ENCODE measurements around the gene TPP1. TPM values are rescaled to one million over a fixed set of nuclear protein-coding genes. Genes with fewer than 3 reads are reported as not detected.

TPP1 gene
- total and polyA plus RNA-seq, 5 experiments from 2014 or later: 84.8 to 130 (median 107) TPM

DNA sequence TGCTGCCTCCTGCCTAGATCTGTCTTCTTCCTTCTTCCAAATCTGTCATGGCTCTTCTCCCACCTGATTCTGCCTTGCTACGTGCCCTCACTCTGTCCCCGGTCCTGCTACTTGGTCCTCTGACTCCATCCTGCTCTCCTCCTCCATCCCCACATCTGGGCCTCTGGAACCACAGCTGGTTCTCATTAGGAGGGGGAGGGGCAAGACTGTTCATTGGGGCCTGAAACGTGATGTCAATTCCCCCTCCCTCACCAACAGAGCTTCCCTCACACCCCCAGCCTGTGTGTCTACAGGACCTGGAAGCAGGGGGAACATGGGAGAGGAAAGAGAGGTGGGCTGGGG is 27.3 kb upstream of the TPP1 start:
- no peaks in the 10 kb centered on the region for H3K9me3 Mint-ChIP-seq

DNA sequence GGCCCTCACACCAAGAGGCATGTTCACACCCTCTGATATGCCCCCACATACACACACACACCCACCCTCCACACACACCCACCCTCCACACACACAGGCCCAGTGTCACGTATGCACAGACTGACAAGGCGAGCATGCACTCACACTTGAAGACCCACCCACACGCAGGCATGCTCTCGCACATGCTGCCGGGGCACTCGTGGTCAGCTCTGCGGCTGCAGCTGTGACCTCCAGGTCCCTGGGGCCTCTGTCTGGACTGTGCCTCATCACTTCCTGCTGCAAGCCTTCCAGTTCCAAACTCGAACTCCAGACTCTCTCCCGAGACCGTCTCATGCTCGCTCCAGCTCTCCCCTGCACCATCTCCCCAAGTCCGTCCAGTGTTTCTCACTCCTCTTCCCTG is 26.8 kb upstream of the TPP1 start:
- H3K27me3 Mint-ChIP-seq: no peaks in the 10 kb centered on the region
- H3K4me1 Mint-ChIP-seq: peaks cover 0 to 12% (median 0%) of the 10 kb centered on the region in 4 donors
- no peak overlapping the region for H3K27ac Mint-ChIP-seq
- no peak overlapping the region for H3K4me3 Mint-ChIP-seq
- no peak for DNase-seq
- H3K36me3 Mint-ChIP-seq: no peaks in the 10 kb centered on the region
- POLR2A ChIA-PET: interaction anchor here (1.1 to 5.6 kb wide), 5 partner anchors 9 to 36 kb away, joined by 4 to 38 read pairs (median 18); partner anchors contain the start of genes TAF10 and TPP1
- no peak for ATAC-seq
- no peaks in the 10 kb centered on the region for H3K9me3 Mint-ChIP-seq

More for the DNA sequence above, 27.3 kb upstream of the TPP1 start:
- peak in 1 of 2 donors; percentile 19 for ATAC-seq
- Mint-ChIP-seq H3K27ac (no peak overlapping the region), H3K36me3 (no peaks in the 10 kb centered on the region), H3K4me3 (no peak overlapping the region), H3K4me1 (peaks cover 0 to 12% (median 0%) of the 10 kb centered on the region in 4 donors), H3K27me3 (no peaks in the 10 kb centered on the region)
- POLR2A ChIA-PET: interaction anchor here (0.5 to 5.6 kb wide), 14 partner anchors 9 to 230 kb away, joined by 3 to 38 read pairs (median 6); partner anchors contain the start of genes DCHS1, MRPL17, TAF10 and TPP1
- DNase-seq: no peak

DNA sequence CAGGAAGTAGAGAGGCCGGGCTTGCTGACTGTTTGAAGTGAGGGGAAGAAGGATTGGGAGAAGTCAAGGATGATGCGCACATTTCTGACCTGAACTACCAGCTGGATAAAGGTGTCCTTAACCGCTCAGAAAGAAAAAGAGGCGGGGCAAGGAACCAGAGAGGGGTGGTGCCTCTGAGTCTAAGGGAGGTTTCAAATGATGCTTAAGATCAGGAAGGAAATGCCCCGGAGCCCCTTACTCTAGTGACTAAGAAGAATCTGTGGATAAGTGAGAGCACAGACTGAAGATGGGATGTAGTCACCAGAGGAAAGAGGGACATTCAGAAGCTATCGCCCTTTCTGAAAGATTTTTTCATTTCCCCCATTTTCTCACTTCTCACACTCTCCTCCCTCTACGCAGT is 23.7 kb upstream of the TPP1 start:
- Mint-ChIP-seq H3K36me3 (peaks cover 0 to 10% (median 0%) of the 10 kb centered on the region in 3 donors), H3K4me1 (peaks cover 2 to 17% (median 7%) of the 10 kb centered on the region in 4 donors), H3K4me3 (no peak overlapping the region), H3K27ac (no peak overlapping the region), H3K27me3 (no peaks in the 10 kb centered on the region), H3K9me3 (no peaks in the 10 kb centered on the region)
- POLR2A ChIA-PET: interaction anchor here (0.8 to 1.7 kb wide), 5 partner anchors 10 to 31 kb away, joined by 3 to 6 read pairs (median 3); partner anchors contain the start of genes TAF10 and TPP1
- no peak for DNase-seq
- no peak for ATAC-seq

DNA sequence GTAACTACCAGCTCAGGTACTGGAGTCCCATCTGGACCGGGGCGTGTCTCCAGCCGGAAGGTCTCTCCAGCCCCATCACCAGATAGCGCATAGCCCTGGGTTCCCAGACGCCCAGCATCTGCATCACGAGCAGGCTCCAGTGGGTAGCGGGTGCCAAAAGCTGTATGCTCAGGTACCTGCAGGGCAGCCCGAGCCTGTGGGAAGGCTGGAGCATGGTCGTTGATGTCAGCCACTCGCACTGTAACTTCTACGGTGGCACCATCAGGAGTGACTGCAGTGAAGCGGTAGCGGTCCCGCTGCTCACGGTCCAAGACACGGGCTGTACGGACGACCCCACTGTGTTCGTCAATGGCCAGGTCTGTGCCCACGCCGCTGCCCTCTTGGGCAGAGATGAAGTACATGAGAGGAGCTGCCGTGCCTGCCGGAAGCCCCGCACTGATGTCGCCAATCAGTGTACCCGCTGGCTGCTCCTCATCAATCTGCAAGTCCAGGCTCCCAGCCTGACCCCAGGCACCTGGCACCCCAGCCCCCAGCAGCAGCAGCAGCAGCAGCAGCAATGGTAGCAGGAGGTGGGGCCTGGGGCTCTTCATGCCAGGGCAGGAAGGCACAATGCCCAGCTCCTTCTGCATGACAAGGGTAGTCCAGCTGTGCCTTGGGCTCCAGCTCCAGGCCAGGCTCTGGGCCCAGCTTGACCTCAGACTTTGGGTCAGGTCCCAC is 21.9 kb upstream of the TPP1 start:
- no peak overlapping the region for H3K4me3 Mint-ChIP-seq

DNA sequence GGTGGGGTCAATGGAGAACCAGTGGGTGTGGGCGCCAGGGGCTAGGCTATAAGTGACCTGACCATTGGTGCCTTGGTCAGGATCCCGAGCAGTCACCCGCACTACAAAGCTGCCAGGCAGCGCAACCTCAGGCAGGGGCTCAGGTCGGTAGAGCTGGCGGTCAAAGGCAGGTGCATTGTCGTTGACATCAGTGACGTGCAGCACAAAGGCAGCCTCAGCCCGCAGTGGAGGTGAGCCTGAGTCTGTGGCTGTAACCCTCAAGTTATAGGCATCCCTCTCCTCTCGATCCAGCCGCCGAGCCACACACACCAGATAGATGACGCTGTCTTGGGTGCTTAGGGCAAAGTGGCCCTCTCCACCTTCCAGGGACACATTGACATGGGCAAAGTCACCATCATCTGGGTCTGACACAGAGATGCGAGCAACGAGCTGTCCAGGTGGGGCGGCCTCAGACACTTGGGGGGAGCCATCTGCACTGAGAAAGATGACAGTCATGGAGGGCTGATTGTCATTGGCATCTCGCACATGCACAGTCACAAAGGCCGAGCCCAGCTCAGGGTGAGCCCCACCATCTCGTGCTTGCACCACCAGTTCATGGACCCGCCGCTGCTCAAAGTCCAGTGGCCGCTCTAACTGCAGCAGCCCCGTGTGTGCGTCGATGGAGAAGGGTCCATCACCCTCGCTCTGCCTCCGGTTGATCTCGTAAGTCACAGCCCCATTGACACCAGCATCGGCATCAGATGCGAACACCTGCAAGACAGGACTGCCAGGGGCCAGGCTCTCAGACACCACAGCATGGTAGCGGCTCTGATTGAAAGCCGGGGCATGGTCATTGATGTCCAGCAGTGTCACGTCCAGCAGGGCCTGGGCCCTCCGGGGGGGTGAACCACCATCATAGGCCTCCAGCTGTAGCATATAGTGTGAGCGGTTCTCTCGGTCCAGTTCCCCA is 21.1 kb upstream of the TPP1 start:
- H3K4me3 Mint-ChIP-seq: no peak overlapping the region
- ATAC-seq: no peak
- H3K36me3 Mint-ChIP-seq: peaks cover 0 to 10% (median 0%) of the 10 kb centered on the region in 3 donors
- no peaks in the 10 kb centered on the region for H3K9me3 Mint-ChIP-seq
- peaks cover 2 to 10% (median 7%) of the 10 kb centered on the region in 4 donors for H3K4me1 Mint-ChIP-seq
- no peaks in the 10 kb centered on the region for H3K27me3 Mint-ChIP-seq
- no peak overlapping the region for H3K27ac Mint-ChIP-seq
- DNase-seq: no peak
- POLR2A ChIA-PET: interaction anchor here (1.5 to 1.8 kb wide), 3 partner anchors 21 to 42 kb away, joined by 6 to 7 read pairs (median 6); partner anchors contain the start of genes MRPL17, TAF10 and TPP1

More for the DNA sequence above, 21.9 kb upstream of the TPP1 start:
- Mint-ChIP-seq H3K27ac (no peak overlapping the region), H3K4me1 (peaks cover 2 to 17% (median 7%) of the 10 kb centered on the region in 4 donors), H3K9me3 (no peaks in the 10 kb centered on the region), H3K27me3 (no peaks in the 10 kb centered on the region), H3K36me3 (peaks cover 0 to 10% (median 0%) of the 10 kb centered on the region in 3 donors)
- POLR2A ChIA-PET: no interaction called here
- no peak for DNase-seq
- ATAC-seq: no peak

DNA sequence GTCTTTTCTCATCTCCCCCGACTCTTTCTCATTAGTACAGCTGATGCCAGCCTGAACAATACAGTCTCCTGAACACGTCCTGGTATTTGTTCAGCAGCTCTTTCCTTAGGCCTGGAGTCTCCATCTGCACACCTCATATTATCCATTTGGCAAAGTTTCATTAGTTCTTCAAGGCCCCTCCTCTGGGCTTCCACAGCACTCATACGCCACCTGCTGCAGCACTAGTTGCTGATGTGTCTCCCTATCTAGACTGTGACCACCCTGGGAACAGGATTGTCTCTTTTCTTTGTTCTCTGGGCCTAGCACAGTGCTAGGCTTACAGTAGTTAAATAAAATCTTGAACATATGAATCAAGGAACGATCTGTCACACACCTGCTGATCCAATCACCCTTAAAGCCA is 19.2 kb upstream of the TPP1 start:
- H3K4me1 Mint-ChIP-seq: peaks cover 2 to 8% (median 5%) of the 10 kb centered on the region in 4 donors
- DNase-seq: no peak
- no peak overlapping the region for H3K27ac Mint-ChIP-seq
- ATAC-seq: no peak
- no peaks in the 10 kb centered on the region for H3K9me3 Mint-ChIP-seq
- no peak overlapping the region for H3K4me3 Mint-ChIP-seq
- POLR2A ChIA-PET: interaction anchor here (0.8 to 4.3 kb wide), 4 partner anchors 9 to 26 kb away, joined by 3 to 18 read pairs (median 6); partner anchors contain the start of gene TAF10
- H3K27me3 Mint-ChIP-seq: no peaks in the 10 kb centered on the region
- H3K36me3 Mint-ChIP-seq: peaks cover 0 to 13% (median 0%) of the 10 kb centered on the region in 3 donors

DNA sequence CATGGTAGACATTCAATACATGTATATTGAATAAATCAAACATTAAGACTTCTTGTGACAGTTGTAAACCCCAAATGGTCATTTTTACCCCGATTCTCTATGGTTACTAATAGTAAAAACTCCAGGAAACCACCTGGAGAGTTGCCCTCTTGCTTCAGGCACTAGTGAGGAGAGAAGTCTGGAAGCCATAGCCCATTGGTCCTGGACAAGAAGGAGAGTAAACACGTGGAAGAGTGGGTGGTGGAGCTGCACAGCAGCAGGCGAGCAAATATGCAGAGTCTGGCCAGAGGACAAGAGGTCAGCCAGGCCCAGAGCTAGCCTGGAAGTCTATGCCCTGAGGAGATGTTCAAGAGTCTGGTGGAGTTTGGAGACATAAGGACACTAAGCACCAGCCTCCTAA is 18.6 kb upstream of the TPP1 start:
- Mint-ChIP-seq H3K27ac (no peak overlapping the region), H3K9me3 (no peaks in the 10 kb centered on the region), H3K4me3 (no peak overlapping the region), H3K36me3 (peaks cover 0 to 19% (median 0%) of the 10 kb centered on the region in 3 donors), H3K27me3 (no peaks in the 10 kb centered on the region), H3K4me1 (peaks cover 2 to 8% (median 6%) of the 10 kb centered on the region in 4 donors)
- no peak for DNase-seq
- ATAC-seq: no peak
- POLR2A ChIA-PET: interaction anchor here (1.2 to 4.3 kb wide), 2 partner anchors 10 to 19 kb away, joined by 4 to 18 read pairs; partner anchors contain the start of gene TPP1

DNA sequence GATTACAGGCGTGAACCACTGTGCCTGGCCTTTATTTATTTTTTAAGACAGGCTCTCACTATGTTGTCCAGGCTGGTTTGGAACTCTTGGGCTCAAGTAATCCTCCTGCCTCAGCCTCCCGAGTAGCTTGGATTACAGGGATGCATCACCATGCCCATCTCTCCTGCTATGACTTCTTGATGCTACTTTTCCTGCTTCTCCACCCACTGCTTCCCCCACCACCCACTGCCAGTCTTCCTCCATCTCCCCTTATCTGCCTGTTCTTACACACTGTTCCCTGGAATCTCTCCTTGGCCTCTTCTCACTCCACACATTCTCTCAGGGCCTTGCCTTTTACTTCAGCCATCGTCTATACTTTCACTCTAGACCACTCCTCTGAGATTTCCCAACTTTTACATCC is 17.3 kb upstream of the TPP1 start:
- H3K4me1 Mint-ChIP-seq: peaks cover 2 to 18% (median 6%) of the 10 kb centered on the region in 4 donors
- H3K27me3 Mint-ChIP-seq: no peaks in the 10 kb centered on the region
- POLR2A ChIA-PET: interaction anchor here (1.2 to 4.3 kb wide), 2 partner anchors 11 to 17 kb away, joined by 4 to 18 read pairs; partner anchors contain the start of gene TPP1
- H3K9me3 Mint-ChIP-seq: no peaks in the 10 kb centered on the region
- no peak overlapping the region for H3K4me3 Mint-ChIP-seq
- DNase-seq (no peak), ATAC-seq (no peak)
- peaks cover 0 to 26% (median 3%) of the 10 kb centered on the region in 3 donors for H3K36me3 Mint-ChIP-seq
- H3K27ac Mint-ChIP-seq: no peak overlapping the region

DNA sequence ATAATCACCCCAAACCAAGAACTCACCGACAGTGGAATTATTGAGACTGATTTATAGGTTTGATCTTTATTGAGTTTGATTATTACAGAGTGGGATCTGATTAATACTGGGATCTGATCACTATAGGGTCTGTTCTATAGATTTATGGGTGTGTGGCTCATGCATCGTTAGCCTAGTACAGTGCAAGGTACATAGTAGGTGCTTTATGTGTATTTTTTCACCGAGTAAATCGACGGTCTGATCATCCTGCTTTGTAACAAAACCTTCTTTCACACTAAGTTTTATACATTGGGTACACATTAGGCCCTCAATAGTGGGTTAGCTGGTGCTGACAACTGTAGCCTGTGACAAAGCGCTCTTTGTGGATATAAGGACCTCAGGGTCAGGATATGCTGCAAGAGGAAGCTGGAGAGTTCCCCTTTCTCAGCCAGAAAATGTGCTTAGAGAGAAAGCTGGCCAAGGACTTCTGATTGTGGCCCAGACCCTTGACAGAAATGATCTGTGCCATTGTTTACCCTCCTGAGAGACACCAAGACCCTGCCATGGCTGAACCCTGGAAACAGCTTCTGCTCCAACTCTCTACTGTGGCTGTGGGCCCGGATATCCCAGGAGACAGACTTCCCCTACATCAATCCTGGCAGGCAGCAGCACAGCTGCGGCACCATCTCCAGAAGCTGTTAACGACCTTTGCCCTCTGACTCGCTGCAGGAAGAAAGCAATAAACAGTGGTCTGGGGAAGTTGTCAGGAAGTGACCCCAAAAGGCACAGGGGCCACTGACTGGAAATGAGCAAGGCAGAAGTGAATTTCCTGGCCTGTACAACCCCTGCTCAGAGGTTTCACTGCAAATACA is 16.1 kb upstream of the TPP1 start:
- POLR2A ChIA-PET: interaction anchor here (4.3 kb wide), 1 partner anchor 12 kb away, joined by 18 read pairs; no protein-coding TSS in a partner anchor
- peaks cover 0 to 30% (median 6%) of the 10 kb centered on the region in 3 donors for H3K36me3 Mint-ChIP-seq
- H3K9me3 Mint-ChIP-seq: no peaks in the 10 kb centered on the region
- H3K27me3 Mint-ChIP-seq: no peaks in the 10 kb centered on the region
- peaks cover 2 to 18% (median 6%) of the 10 kb centered on the region in 4 donors for H3K4me1 Mint-ChIP-seq
- peak overlapping the region in 2 of 10 donors; percentile 21 to 46 for H3K27ac Mint-ChIP-seq
- no peak overlapping the region for H3K4me3 Mint-ChIP-seq
- ATAC-seq: no peak
- no peak for DNase-seq

DNA sequence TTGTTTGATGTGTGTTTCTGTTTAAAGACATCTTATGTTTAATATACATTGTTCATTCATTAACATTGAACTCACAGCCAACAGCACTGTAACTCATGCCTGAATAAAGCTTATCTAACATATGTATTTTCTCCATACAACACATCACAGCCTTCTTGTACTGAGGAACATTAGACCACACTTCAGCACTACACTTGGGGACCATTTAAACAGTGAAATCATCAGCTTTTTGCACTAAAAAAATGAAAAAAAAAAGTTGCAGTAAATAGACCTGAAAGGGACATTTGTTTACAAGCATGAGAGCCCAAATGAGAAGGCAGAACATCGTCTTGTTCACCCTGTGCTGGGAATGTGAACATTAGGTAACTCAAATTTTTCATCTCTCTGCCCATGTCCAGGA is 15.3 kb upstream of the TPP1 start:
- ATAC-seq (no peak), DNase-seq (no peak)
- Mint-ChIP-seq H3K27me3 (no peaks in the 10 kb centered on the region), H3K27ac (peak overlapping the region in 4 of 10 donors; percentile 4 to 47 (median 33)), H3K9me3 (no peaks in the 10 kb centered on the region), H3K4me1 (peaks cover 2 to 16% (median 4%) of the 10 kb centered on the region in 4 donors), H3K36me3 (peaks cover 0 to 30% (median 6%) of the 10 kb centered on the region in 3 donors), H3K4me3 (no peak overlapping the region)
- POLR2A ChIA-PET: no interaction called here

DNA sequence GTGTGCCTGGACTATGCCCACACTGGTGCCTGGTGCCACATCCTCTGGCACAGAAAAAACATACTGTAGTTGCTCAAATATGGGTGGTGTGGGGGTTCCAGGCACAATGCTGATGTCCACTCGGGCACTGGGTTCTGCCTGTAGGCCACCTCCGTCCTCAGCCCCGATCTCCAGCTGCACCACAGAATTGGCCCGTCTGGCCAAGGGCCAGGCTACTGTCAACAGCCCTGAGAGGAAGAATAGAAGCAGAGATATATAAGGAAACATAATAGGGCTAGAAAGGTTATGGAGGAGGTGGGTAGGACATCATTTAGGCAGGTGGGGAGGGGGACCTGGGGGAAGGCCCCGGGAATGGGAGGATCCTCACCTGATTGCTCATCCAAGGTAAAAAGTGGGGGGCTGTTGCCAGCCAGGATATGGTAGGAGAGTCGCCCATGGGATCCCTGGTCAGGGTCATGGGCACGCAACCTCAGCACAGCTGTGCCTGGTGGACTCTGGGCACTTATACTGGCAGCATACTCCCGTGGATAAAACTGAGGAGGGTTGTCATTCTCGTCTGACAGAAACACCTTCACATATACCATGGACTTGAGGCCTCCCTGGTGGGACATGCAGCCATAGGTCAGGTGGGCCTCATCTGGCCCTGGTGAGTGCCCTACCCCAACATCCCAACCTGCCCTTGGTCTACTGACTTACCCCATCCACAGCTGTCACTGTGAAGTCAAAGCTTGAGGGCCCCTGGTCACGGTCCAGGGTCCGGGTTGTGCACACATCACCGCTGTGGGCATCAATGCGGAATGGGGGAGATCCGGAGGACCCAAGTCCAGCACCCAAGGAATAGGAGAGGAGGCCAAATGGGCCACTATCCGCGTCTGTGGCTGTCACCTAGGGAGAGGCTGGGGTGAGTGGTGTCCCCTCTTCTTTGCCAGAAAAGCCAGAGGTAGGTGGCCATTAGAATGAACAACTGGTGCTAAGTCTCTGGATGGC is 14.5 kb upstream of the TPP1 start:
- Mint-ChIP-seq H3K9me3 (no peaks in the 10 kb centered on the region), H3K27me3 (no peaks in the 10 kb centered on the region), H3K27ac (peak overlapping the region in 2 of 10 donors; percentile 4 to 76), H3K4me3 (no peak overlapping the region), H3K4me1 (peaks cover 0 to 14% (median 1%) of the 10 kb centered on the region in 4 donors), H3K36me3 (peaks cover 0 to 29% (median 6%) of the 10 kb centered on the region in 3 donors)
- ATAC-seq (no peak), DNase-seq (no peak)
- POLR2A ChIA-PET: no interaction called here
